GM23338 (cell line): ENCODE results near the gene PIEZO2. TPM values are rescaled to one million over a fixed set of nuclear protein-coding genes. Genes with fewer than 3 reads are reported as not detected.

Experiments
- ATAC-seq: fragments of 200-7000 bp; cut with Tn5 transposase; 3 replicates; pipeline ENCODE4 v1.9.1; 2020
- DNase-seq: peaks from one replicate; pipeline ENCODE4 v3.0.0-alpha.2; 2015; ENCODE audit warnings: low spot score
- H2AFZ ChIP-seq: fragments of 200-600 bp; sonication (generic); 2 replicates; pipeline ENCODE4 v1.8.0; 2016; ENCODE audit warnings: antibody characterized with exemption, mild to moderate bottlenecking, moderate library complexity
- H3F3A ChIP-seq: fragments of 200-600 bp; sonication (generic); replicated peaks from 2 replicates; pipeline ENCODE4 v1.8.0; 2017; ENCODE audit warnings: antibody characterized with exemption, mixed run types, low read depth
- H3K27ac ChIP-seq: fragments of 200-600 bp; sonication (generic); 2 replicates; pipeline ENCODE4 v1.6.1; 2016; ENCODE audit warnings: low read depth
- H3K27me3 ChIP-seq: fragments of 200-600 bp; sonication (generic); 2 replicates; pipeline ENCODE4 v1.8.0; 2016; ENCODE audit warnings: mild to moderate bottlenecking, mixed run types, moderate library complexity; ENCODE audit not compliant: insufficient read depth
- H3K36me3 ChIP-seq: fragments of 200-600 bp; sonication (generic); 2 replicates; pipeline ENCODE4 v1.8.0; 2016; ENCODE audit warnings: mild to moderate bottlenecking; ENCODE audit not compliant: insufficient read depth
- H3K4me1 ChIP-seq: fragments of 200-600 bp; sonication (generic); 2 replicates; pipeline ENCODE4 v1.8.0; 2016; ENCODE audit warnings: mild to moderate bottlenecking, moderate library complexity; ENCODE audit not compliant: insufficient read depth
- H3K4me2 ChIP-seq: fragments of 200-600 bp; sonication (generic); 2 replicates; pipeline ENCODE4 v1.7.1; 2017; ENCODE audit warnings: mixed run types
- H3K4me3 ChIP-seq: fragments of 200-600 bp; sonication (generic); 2 replicates; pipeline ENCODE4 v1.6.1; 2016; ENCODE audit warnings: mixed run types
- H3K79me2 ChIP-seq: fragments of 200-600 bp; sonication (generic); replicated peaks from 2 replicates; pipeline ENCODE4 v1.8.0; 2017; ENCODE audit warnings: mild to moderate bottlenecking; ENCODE audit not compliant: insufficient read depth
- H3K9me2 ChIP-seq: fragments of 200-600 bp; sonication (generic); 2 replicates; pipeline ENCODE4 v1.8.0; 2017; ENCODE audit not compliant: insufficient read depth
- H4K20me1 ChIP-seq: fragments of 200-600 bp; sonication (generic); replicated peaks from 2 replicates; pipeline ENCODE4 v1.8.0; 2017; ENCODE audit warnings: mild to moderate bottlenecking; ENCODE audit not compliant: insufficient read depth
- H3K27ac Mint-ChIP-seq: 2 replicates; pipeline ENCODE4 v1.8.0; 2020; ENCODE audit warnings: inconsistent platforms, mild to moderate bottlenecking, moderate library complexity, mixed read lengths
- H3K27me3 Mint-ChIP-seq: 3 replicates; pipeline ENCODE4 v1.8.0; 2022; ENCODE audit warnings: low read depth, mild to moderate bottlenecking, moderate library complexity, mixed read lengths, inconsistent platforms; ENCODE audit not compliant: insufficient read depth, poor library complexity
- H3K36me3 Mint-ChIP-seq: 3 replicates; pipeline ENCODE4 v1.8.0; 2021; ENCODE audit warnings: low read depth, mild to moderate bottlenecking, inconsistent platforms, moderate library complexity, mixed read lengths
- H3K4me1 Mint-ChIP-seq: 3 replicates; pipeline ENCODE4 v1.8.0; 2020; ENCODE audit warnings: mild to moderate bottlenecking, inconsistent platforms, mixed read lengths
- H3K4me3 Mint-ChIP-seq: 3 replicates; pipeline ENCODE4 v1.8.0; 2021; ENCODE audit warnings: moderate library complexity, mild to moderate bottlenecking, inconsistent platforms, mixed read lengths
- H3K9me3 Mint-ChIP-seq: 3 replicates; pipeline ENCODE4 v1.8.0; 2020; ENCODE audit warnings: moderate library complexity, mild to moderate bottlenecking, inconsistent platforms, mixed read lengths
- CREB1 ChIP-seq: fragments of 250-450 bp; sonication (Bioruptor Pico); IDR thresholded peaks from 2 replicates; pipeline ENCODE4 v1.5.0; 2020; ENCODE audit warnings: low read depth, mild to moderate bottlenecking, moderate library complexity
- CTCF ChIP-seq, 2 experiments: fragments of 200-600 bp in 1 of 2; sonication (generic) in 1 of 2; conservative IDR thresholded peaks; 2 replicates each; pipeline versions ENCODE4 v1.5.1 to v1.6.1; 2016 to 2017; ENCODE audit warnings: antibody characterized with exemption in 2 of 2, low read depth in 2 of 2, mild to moderate bottlenecking in 2 of 2, moderate library complexity in 1 of 2
- ETS1 ChIP-seq: IDR thresholded peaks from 2 replicates; pipeline ENCODE4 v1.6.1; 2016; ENCODE audit warnings: antibody characterized with exemption
- JUNB ChIP-seq: IDR thresholded peaks from one replicate; pipeline ENCODE4 v1.6.1; 2016; ENCODE audit warnings: antibody characterized with exemption; ENCODE audit not compliant: unreplicated experiment
- POLR2AphosphoS5 ChIP-seq: IDR thresholded peaks from 2 replicates; pipeline ENCODE4 v1.6.1; 2016; ENCODE audit warnings: antibody characterized with exemption, low read depth
- ZNF331 ChIP-seq: fragments of 250-450 bp; sonication (Bioruptor Pico); IDR thresholded peaks from 2 replicates; pipeline ENCODE4 v1.5.0; 2020; ENCODE audit warnings: low read depth, mild to moderate bottlenecking, moderate library complexity
- ZNF462 ChIP-seq: fragments of 250-450 bp; sonication (Bioruptor Pico); IDR thresholded peaks from 2 replicates; pipeline ENCODE4 v1.5.0; 2020; ENCODE audit warnings: mild to moderate bottlenecking, moderate library complexity
- polyA plus RNA-seq: library from polyadenylated mRNA; unstranded; fragments of >200 nt; fragmentation: Nextera tagmentation; extraction: Ambion mirVana; gene quantifications from 2 replicates; pipeline ENCODE4 v1.2.1, GENCODE V29; 2016
- total RNA-seq: library from RNA; depleted of rRNA; stranded (reverse); fragments of >200 nt; shearing (Covaris generic); gene quantifications from 2 replicates; pipeline ENCODE4 v1.2.3, GENCODE V29; 2014

The PIEZO2 gene
- total and polyA plus RNA-seq, 2 experiments from 2014 or later: 4.8 to 8.2 TPM

- no peak for TF ChIP-seq ETS1
Measured at GRCh38 chr18:10965119-10965518, 184.2 kb downstream of the PIEZO2 start (continued).

GRCh38 chr18:10953672-10954071 lies 195.7 kb downstream of the PIEZO2 start:
- no peaks in the 10 kb centered on the region for H3K27me3 Mint-ChIP-seq
- Histone ChIP-seq H3K9me2 (no peaks in the 10 kb centered on the region), H2AFZ (no peak overlapping the region), H3K27ac (no peak overlapping the region), H3K4me3 (no peak overlapping the region), H4K20me1 (no peaks in the 10 kb centered on the region), H3K4me2 (no peak overlapping the region), H3K4me1 (peaks cover 2% of the 10 kb centered on the region; the same call in 1 of the 2 replicates), H3F3A (no peaks in the 10 kb centered on the region), H3K36me3 (no peaks in the 10 kb centered on the region), H3K79me2 (no peaks in the 10 kb centered on the region), H3K27me3 (no peaks in the 10 kb centered on the region)
- H3K4me3 Mint-ChIP-seq: no peak overlapping the region
- TF ChIP-seq CTCF (conservative IDR thresholded peaks at IDR 0.05; ENCODE audit: low read depth in 2 of 2) (no peak), JUNB (no peak)
- no peak overlapping the region for H3K27ac Mint-ChIP-seq
- no peak for ATAC-seq
- H3K9me3 Mint-ChIP-seq: no peaks in the 10 kb centered on the region
- no peaks in the 10 kb centered on the region for H3K36me3 Mint-ChIP-seq
- H3K4me1 Mint-ChIP-seq: peaks cover 12% of the 10 kb centered on the region; the same call in 2 of the 3 replicates
- DNase-seq: no peak

- H3K4me2 ChIP-seq: no peak overlapping the region
- H3K4me1 ChIP-seq: peaks cover 2% of the 10 kb centered on the region; the same call in 1 of the 2 replicates
- no peaks in the 10 kb centered on the region for H3K9me2 ChIP-seq
- Mint-ChIP-seq H3K4me1 (peaks cover 12% of the 10 kb centered on the region; the same call in 2 of the 3 replicates), H3K27ac (no peak overlapping the region; the same call in 1 of the 2 replicates), H3K27me3 (no peaks in the 10 kb centered on the region), H3K9me3 (no peaks in the 10 kb centered on the region; the same call in 2 of the 3 replicates), H3K4me3 (no peak overlapping the region), H3K36me3 (peaks cover 7% of the 10 kb centered on the region; the same call in 2 of the 3 replicates)
- no peak overlapping the region for H3K4me3 ChIP-seq
- no peaks in the 10 kb centered on the region for H4K20me1 ChIP-seq
- DNase-seq: no peak
- no peaks in the 10 kb centered on the region for H3F3A ChIP-seq
- H3K36me3 ChIP-seq: no peaks in the 10 kb centered on the region
- no peak for ATAC-seq
- no peaks in the 10 kb centered on the region for H3K79me2 ChIP-seq
- H3K27me3 ChIP-seq: no peaks in the 10 kb centered on the region
- no peak overlapping the region for H3K27ac ChIP-seq
- H2AFZ ChIP-seq: no peak overlapping the region
- TF ChIP-seq CREB1 (CRISPR knock-in tag): no peak
- no peak for TF ChIP-seq ZNF462 (CRISPR knock-in tag)
- no peak for TF ChIP-seq ZNF331
- no peak for TF ChIP-seq POLR2AphosphoS5
Measured at GRCh38 chr18:10951631-10952544, 197.5 kb downstream of the PIEZO2 start.
